GM20431 (cell line): ENCODE results near the gene AP2A2.

Experiments
- in situ Hi-C: fragments of 300-500 bp; cut with MseI, MboI; formaldehyde crosslinking; loops from one replicate; pipeline ENCODE4 v1.15.0; 2020; ENCODE audit warnings: low sequenced_read_pairs; ENCODE audit not compliant: unreplicated experiment

The AP2A2 gene

GRCh38 chr11:1023811-1024596 is 98.3 kb downstream of the AP2A2 start:
- in situ Hi-C loops, result no loop called here

GRCh38 chr11:1024597-1025409 is 99.1 kb downstream of the AP2A2 start:
- in situ Hi-C loops, result no loop called here

GRCh38 chr11:1025410-1026162 is 99.9 kb downstream of the AP2A2 start:
- in situ Hi-C loops, result no loop called here

- in situ Hi-C loops, result no loop called here
These were observed 100.4 kb downstream of the AP2A2 start for GRCh38 chr11:1026163-1026450.

DNA sequence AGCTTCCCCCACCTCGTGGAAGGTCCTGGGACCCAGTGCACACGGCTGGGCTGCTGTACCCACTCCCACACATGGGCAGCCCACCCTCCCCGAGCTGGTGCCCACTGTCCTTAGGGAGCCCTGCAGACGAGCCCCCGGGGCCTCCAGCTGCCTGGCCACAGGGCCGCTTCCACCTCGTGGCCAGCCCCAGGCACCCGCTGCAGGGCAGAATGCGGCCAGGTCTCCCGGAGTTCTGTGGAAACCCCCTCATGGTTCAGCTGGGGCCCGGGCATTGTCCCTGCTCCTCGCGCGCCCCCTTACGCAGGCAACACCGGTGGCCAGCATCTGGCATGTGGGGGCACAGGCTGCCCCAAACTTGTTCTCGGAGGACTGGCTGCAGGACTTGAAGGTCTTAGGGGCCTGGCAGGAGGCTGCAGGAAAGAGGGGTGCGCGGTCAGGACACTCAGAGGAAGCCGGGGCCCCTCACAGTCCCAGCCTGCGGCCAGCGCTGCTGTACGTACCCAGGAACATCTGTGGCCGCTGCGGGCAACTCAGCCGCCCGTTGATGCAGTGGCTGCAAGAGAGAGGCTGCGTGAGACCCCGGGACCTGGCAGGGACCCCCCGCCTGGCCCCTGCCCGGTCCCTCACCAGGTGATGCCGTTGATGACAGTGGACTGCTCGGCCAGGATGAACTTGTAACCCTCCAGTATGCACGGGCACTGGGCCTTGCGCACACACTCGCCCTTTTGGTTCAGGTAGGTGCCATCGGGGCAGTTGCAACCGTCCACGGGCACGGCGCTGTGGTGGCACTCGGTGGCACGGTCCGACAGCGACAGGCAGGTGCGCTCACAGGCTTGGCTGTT is 101.2 kb downstream of the AP2A2 start:
- in situ Hi-C loops, result no loop called here

DNA sequence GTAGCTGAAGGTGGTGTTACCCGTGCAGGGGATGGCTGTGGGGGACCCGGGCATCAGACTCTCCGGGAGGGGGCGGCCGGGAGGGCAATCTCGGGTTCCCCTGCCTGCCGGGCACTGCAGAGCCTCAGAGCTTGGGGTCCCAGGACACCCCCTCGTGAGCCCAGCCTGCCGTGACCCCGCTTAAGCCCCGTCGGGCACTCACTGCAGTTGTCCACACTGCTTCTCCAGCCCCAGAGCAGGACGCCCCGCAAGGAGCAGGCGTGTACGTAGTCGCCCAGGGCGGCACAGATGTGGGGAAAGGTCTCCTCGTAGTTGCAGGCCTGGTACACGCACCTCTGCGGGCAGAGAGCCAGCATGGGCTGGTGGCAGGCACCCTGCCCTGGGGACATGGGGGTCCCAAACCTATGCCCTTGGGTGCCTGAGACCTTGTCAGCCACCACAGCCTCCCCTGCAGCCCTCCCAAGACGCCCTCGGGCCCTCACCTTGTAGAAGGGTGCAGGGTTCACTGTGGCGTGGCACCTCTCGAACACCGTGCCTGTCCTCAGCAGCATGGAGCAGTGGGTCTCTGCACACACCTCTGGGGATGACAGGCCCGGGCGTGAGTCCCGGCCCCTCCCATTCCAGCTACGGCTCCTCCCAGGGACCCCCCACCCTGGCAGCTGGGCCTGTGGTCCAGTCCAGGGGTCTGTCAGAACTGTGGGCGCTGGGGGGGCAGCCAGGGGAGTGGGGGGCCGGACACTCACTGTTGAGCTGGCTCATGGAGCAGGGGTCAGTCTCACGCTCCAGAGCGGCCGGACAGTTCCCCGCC is 102.0 kb downstream of the AP2A2 start:
- in situ Hi-C loops, result no loop called here

DNA sequence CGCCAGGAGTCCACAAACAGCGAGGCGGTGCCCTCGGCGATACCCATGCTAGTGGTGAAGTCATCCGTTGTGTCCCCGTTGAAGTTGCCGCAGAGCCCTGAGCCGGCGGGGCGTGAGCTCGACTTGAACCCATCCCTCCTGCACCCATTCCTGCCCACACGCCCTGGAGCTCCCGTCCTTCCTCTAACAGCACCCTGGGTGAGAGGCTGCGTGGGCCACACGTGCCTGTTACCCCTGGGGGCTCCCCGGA is 102.5 kb downstream of the AP2A2 start:
- in situ Hi-C loops, result no loop called here

GRCh38 chr11:1028616-1029015 is 102.9 kb downstream of the AP2A2 start:
- in situ Hi-C loops, result no loop called here

- in situ Hi-C loops, result no loop called here
These were observed 103.4 kb downstream of the AP2A2 start for GRCh38 chr11:1029051-1029450.

DNA sequence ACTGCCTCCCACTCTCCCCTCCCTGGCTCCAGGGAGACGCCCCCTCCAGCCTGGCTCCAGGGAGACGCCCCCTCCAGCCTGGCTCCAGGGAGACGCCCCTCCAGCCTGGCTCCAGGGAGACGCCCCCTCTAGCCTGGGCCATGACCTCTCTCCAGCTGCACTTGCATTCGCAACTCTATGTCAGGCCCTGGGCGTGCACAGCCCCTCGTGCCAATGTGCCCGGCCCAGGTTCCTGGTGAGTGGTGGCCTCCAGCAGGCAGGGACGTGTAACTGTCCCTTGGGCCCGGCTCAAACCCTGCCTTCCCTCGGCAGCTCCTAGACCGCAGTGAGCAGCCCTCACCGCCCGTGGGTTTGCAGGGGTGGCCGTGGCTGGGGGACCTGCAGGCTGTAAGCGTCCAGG is 104.0 kb downstream of the AP2A2 start:
- in situ Hi-C loops, result no loop called here

DNA sequence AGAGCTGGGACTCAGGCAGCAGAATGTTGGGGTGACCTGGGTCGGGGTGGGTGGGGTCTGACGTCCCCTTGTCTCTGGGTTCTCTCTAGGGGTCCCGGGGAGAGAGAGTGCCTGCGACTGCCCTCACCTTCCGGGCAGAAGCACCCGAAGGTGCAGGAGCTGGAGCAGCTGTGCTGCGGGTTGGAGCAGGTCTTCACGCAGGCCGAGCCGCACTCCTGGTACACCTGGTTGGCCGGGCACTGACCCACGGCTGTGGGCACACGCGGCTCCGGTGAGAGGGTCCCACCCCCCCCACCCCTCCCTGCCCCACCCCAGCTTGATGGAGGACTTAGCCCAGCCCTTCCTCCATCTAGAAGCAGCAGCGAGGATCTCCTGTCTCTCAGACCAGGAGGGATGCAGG is 104.4 kb downstream of the AP2A2 start:
- in situ Hi-C loops, result no loop called here

GRCh38 chr11:1030556-1030955 is 104.9 kb downstream of the AP2A2 start:
- in situ Hi-C loops, result no loop called here

DNA sequence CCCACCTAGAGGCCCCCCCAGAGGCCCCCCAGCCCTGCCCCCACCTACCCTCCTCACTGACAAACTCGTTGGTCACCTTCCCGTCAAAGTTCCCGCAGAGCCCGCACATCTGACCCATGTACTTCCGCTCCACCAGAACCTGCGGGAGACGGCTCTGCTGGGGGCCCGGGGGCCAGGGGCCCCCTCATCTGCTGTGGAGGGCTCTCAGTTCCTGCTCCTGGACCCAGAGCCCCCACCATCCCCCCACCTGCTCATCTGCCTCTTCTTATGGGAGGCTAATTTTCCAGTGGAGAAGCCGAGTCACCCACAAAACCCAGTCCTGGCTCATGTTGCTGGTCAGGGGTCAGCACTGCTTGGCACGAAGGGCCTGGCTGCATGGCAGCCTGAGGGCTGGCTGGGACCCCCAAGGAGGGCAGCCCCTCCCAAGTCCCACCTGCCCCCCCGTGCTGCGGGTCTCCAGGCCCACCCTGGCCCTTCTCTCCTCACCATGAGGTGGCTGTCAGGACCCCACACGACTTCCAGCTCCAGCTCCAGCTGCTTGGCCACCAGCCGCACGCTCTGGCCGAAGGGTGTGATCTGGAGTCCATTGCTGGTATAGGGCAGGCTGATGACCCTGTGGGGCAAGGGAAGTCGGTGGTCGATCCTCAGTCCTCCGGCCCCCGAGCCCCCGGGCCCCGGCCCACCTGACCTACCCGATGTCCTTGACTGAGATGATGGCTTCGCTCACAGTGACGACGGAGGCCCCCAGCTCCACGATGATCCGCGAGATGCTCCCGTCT is 105.6 kb downstream of the AP2A2 start:
- in situ Hi-C loops, result no loop called here

- in situ Hi-C loops, result no loop called here
These were observed 106.7 kb downstream of the AP2A2 start for GRCh38 chr11:1032310-1032891.

GRCh38 chr11:1033016-1033798 is 107.5 kb downstream of the AP2A2 start:
- in situ Hi-C loops, result no loop called here

DNA sequence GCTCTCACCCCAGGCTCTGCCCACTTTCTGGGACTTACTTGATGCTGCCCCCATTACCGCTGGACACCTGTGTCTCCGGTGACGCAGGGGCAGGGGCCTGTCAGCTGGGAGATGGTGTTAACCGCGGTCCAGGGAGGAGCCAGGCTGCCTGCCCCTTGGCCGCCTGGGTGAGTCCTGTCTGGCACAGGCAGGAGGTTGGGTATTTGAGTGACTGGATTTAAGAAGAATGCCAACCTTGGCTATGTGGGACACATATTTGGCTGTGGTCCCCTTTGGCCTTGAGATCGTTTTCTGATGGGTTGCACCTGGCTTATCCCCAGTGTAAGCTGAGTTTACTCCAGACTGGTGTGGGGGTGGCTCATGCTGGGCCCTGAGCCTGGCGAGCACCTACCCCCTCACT is 108.3 kb downstream of the AP2A2 start:
- in situ Hi-C loops, result no loop called here

DNA sequence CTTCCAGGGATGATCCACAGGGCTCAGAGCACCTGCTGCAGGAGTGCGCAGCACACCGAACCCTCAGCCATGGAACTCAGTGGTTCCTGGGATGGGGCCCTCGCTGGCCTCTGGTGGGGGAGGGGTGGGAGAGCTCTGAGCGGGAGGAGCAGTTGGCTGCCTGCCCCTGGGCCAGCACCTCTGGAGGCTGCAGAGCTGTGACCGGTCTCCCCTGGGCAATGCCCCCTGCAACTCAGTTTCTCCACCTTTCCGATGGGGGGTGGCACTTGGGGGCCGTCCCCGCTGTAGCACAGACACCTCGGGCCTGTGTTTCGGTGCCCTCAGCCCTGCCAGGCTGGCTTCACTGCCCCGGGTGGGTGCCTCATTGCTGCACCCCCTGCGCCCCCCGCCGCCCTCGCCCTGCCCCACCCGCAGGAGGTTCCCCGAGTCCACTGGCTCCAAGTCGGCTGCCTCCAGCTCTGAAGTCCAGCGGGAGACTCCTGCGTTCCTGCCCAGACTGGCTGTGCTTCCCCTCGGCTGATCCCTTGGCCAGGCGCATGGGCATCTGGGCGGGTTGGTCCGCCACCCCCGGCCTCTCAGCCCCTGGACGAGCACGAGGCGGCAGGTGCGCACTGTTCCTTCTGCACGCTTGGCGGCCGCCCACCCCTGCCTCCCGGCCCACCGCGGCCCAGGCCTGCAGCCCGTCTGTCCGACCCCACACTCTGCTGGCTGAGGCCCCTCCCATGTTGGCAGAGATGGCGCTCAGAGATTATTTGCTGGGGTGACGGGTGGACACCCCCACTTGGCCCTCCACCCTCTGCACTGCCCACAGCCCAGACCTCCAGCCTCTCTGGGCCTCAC is 109.0 kb downstream of the AP2A2 start:
- in situ Hi-C loops, result no loop called here
